HG03103 (cell line): ENCODE results near the gene ARHGAP8.
"Not testable (repeated sequence)": the region's sequence is repeated elsewhere in the genome, so short reads cannot be mapped to it uniquely, and the experiment has no call there.

ENCODE experiments used
- ATAC-seq: cut with Tn5 transposase; IDR thresholded peaks from one replicate; pipeline ENCODE4 v1.9.1; 2021; ENCODE audit warnings: low read depth; ENCODE audit not compliant: unreplicated experiment

Gene ARHGAP8

GRCh38 chr22:44895296-44896055, 143.1 kb downstream of the ARHGAP8 start:
- no peak for ATAC-seq

- ATAC-seq: no peak
These were observed 145.9 kb downstream of the ARHGAP8 start for GRCh38 chr22:44898236-44898635.

GRCh38 chr22:44901301-44901700, 148.9 kb downstream of the ARHGAP8 start:
- ATAC-seq: no peak

- not testable (repeated sequence) for ATAC-seq
These were observed 150.8 kb downstream of the ARHGAP8 start for GRCh38 chr22:44903164-44903563.

DNA sequence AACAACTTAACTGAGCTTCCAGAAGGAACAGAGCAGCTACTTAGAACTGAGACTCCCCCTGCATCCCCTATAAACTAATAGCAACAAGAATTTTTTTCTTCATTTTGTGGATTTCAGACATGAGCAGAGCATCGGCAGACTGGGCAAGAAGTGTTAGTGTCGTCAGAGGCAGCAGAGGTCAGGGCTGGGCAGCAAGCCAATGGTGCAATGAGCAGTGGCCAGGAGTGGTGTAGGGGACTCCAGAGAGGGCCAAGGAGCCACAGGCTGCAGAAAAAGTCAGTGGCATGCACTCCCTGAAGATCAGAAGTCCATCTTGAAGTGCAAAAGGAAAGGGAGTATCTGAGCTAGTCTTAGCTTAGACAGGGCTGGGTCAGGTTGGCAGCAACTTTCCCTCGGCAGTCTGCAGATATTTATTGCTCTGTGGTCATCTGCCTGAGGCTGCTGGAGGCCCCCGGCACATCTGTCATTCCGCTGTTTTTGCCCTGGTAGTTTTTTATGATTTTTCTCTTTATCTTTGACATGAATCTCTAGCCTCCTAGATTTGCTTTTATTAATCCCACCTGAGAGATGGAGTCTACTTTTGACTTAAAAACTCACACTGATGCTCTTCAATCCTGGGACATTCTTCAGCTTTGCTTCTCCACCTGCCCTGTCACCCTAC, 152.2 kb downstream of the ARHGAP8 start:
- ATAC-seq: not testable (repeated sequence)

GRCh38 chr22:44906248-44906936, 154.0 kb downstream of the ARHGAP8 start:
- no peak for ATAC-seq

DNA sequence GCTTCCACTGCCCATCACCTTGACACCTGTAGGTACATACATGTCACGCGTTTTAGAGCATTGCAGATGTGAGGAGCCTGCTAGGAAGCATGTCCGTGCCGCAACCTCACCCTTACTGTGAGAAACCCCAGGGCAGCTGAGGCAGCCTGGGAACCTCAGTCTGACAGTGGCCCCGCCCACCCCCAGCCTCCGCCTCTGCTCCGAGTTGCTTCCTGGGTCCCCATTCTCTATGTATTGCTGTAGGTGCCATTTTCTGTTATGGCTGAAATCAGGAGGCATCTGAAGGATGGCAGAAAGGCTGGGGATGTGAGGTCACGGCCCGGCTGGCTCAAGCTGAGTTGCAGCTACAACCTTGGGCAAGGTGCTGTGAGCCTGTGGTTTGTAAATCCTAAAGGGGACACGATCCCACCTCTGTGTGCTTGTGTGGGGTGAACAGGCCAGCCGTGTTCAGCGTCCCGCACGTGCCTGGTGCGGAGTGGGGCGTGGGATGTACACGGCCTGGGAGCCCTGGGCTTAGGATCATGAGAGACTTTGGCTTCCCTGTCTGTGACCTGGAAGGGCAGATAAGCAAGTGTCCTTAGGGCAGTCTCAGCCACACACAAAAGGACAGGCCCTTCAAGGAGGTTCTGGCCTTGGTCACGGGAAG, 154.7 kb downstream of the ARHGAP8 start:
- no peak for ATAC-seq

DNA sequence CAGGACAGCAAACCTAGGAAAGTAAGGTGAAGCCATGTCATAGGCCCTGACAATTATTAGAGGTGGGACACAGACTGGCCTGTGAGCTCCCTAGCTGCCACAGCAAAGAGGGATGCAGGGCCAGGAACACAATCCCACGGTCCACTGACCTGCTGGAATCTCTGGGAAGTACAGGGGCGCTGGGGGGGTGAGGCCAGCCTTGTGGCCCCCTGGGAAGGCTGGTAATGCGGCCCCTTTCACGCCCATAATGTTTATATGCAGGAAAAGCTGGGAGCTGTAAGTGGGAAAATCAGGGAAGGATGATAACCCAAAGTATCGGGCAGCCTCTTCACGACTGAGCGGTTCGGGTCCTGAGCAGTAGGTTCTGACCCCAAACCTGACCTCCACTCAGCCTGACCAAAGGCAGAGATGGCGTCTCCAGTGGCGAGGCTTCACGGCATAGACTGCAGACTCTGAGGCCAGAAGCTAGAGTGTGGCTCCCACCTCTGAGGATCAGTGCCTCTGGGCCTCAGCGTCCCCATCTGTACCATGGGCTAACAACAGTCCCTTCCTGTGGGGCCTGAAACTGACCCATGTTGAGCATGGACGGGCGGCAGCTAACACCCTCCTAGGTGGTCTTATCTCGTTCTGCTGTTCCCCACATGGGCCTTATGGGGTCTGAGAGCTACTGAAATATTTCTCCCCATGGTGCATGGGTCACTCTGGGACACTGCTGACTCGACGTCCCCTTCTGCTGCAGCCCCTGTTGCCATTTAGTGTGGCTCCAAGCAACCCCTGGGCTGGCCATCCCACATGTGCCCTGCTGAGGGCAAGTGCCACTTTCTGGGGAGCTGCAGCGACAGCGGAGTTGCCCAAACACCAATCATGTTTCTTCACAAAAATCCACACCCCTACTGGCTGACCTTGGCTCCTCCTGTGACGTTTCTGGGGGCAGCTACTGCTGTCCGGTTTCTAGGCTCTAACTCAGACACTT, 155.7 kb downstream of the ARHGAP8 start:
- no peak for ATAC-seq

GRCh38 chr22:44909241-44909640, 156.9 kb downstream of the ARHGAP8 start:
- no peak for ATAC-seq
